BLaER1 (cell line): ENCODE measurements around the gene NBEA.

Experiments used
- H3K27ac ChIP-seq: shearing (Covaris generic); formaldehyde crosslinking; 2 replicates; pipeline ENCODE4 v1.8.1; 2022
- H3K27me3 ChIP-seq: shearing (Covaris generic); formaldehyde crosslinking; 2 replicates; pipeline ENCODE4 v1.8.1; 2022
- H3K36me3 ChIP-seq: shearing (Covaris generic); formaldehyde crosslinking; 2 replicates; pipeline ENCODE4 v1.8.1; 2022
- H3K4me1 ChIP-seq: shearing (Covaris generic); formaldehyde crosslinking; 2 replicates; pipeline ENCODE4 v1.8.1; 2022
- H3K4me2 ChIP-seq: shearing (Covaris generic); formaldehyde crosslinking; 2 replicates; pipeline ENCODE4 v1.8.1; 2022
- H3K4me3 ChIP-seq: shearing (Covaris generic); formaldehyde crosslinking; 2 replicates; pipeline ENCODE4 v1.8.1; 2022
- H3K9ac ChIP-seq: shearing (Covaris generic); formaldehyde crosslinking; 2 replicates; pipeline ENCODE4 v1.8.1; 2022
- H3K9me3 ChIP-seq: shearing (Covaris generic); formaldehyde crosslinking; 2 replicates; pipeline ENCODE4 v1.8.1; 2022
- H4K20me1 ChIP-seq: shearing (Covaris generic); formaldehyde crosslinking; 2 replicates; pipeline ENCODE4 v1.8.1; 2022
- Cebpa-rat ChIP-seq: shearing (Covaris generic); IDR thresholded peaks from 2 replicates; pipeline ENCODE4 v1.8.1; 2022

The NBEA gene

GRCh38 chr13:35531526-35531925, 589.5 kb downstream of the NBEA start:
- Histone ChIP-seq H3K4me2 (no peak overlapping the region), H3K9ac (no peak overlapping the region), H3K4me3 (no peak overlapping the region), H3K9me3 (no peaks in the 10 kb centered on the region), H3K36me3 (no peaks in the 10 kb centered on the region), H3K4me1 (peaks cover 13% of the 10 kb centered on the region), H3K27ac (no peak overlapping the region), H3K27me3 (no peaks in the 10 kb centered on the region), H4K20me1 (no peaks in the 10 kb centered on the region)
- no peak for TF ChIP-seq Cebpa-rat

GRCh38 chr13:35534343-35534742, 592.3 kb downstream of the NBEA start:
- no peaks in the 10 kb centered on the region for H4K20me1 ChIP-seq
- H3K4me3 ChIP-seq, result no peak overlapping the region
- H3K9ac ChIP-seq, result no peak overlapping the region
- no peaks in the 10 kb centered on the region for H3K36me3 ChIP-seq
- no peak for TF ChIP-seq Cebpa-rat
- no peaks in the 10 kb centered on the region for H3K9me3 ChIP-seq
- no peak overlapping the region for H3K4me2 ChIP-seq
- H3K27ac ChIP-seq, result no peak overlapping the region
- H3K27me3 ChIP-seq, result no peaks in the 10 kb centered on the region
- peaks cover 13% of the 10 kb centered on the region for H3K4me1 ChIP-seq

GRCh38 chr13:35548790-35549189, 606.7 kb downstream of the NBEA start:
- Histone ChIP-seq H3K4me2 (no peak overlapping the region), H3K36me3 (no peaks in the 10 kb centered on the region), H3K4me1 (no peaks in the 10 kb centered on the region), H3K9me3 (no peaks in the 10 kb centered on the region), H3K9ac (no peak overlapping the region), H3K4me3 (no peak overlapping the region), H4K20me1 (no peaks in the 10 kb centered on the region), H3K27ac (no peak overlapping the region), H3K27me3 (no peaks in the 10 kb centered on the region)
- no peak for TF ChIP-seq Cebpa-rat

- no peak overlapping the region for H3K27ac ChIP-seq
- no peaks in the 10 kb centered on the region for H3K4me1 ChIP-seq
- no peaks in the 10 kb centered on the region for H3K36me3 ChIP-seq
- H4K20me1 ChIP-seq, result no peaks in the 10 kb centered on the region
- no peaks in the 10 kb centered on the region for H3K27me3 ChIP-seq
- H3K9me3 ChIP-seq, result no peaks in the 10 kb centered on the region
- no peak overlapping the region for H3K9ac ChIP-seq
- no peak overlapping the region for H3K4me2 ChIP-seq
- H3K4me3 ChIP-seq, result no peak overlapping the region
- no peak for TF ChIP-seq Cebpa-rat
These were observed 607.4 kb downstream of the NBEA start for GRCh38 chr13:35549481-35549880.

GRCh38 chr13:35552172-35552844, 610.2 kb downstream of the NBEA start:
- no peaks in the 10 kb centered on the region for H3K4me1 ChIP-seq
- H3K9ac ChIP-seq, result no peak overlapping the region
- TF ChIP-seq Cebpa-rat, result no peak
- H3K4me2 ChIP-seq, result no peak overlapping the region
- H3K4me3 ChIP-seq, result no peak overlapping the region
- H3K9me3 ChIP-seq, result no peaks in the 10 kb centered on the region
- no peaks in the 10 kb centered on the region for H3K36me3 ChIP-seq
- no peaks in the 10 kb centered on the region for H3K27me3 ChIP-seq
- no peak overlapping the region for H3K27ac ChIP-seq
- no peaks in the 10 kb centered on the region for H4K20me1 ChIP-seq

- Histone ChIP-seq H4K20me1 (no peaks in the 10 kb centered on the region), H3K4me1 (no peaks in the 10 kb centered on the region), H3K9me3 (no peaks in the 10 kb centered on the region), H3K4me2 (no peak overlapping the region), H3K36me3 (no peaks in the 10 kb centered on the region), H3K9ac (no peak overlapping the region), H3K4me3 (no peak overlapping the region), H3K27ac (no peak overlapping the region), H3K27me3 (no peaks in the 10 kb centered on the region)
- TF ChIP-seq Cebpa-rat, result no peak
These were observed 613.0 kb downstream of the NBEA start for GRCh38 chr13:35554972-35555623.

GRCh38 chr13:35557475-35557874, 615.4 kb downstream of the NBEA start:
- no peak overlapping the region for H3K27ac ChIP-seq
- H3K4me1 ChIP-seq, result no peaks in the 10 kb centered on the region
- H3K4me3 ChIP-seq, result no peak overlapping the region
- no peaks in the 10 kb centered on the region for H3K27me3 ChIP-seq
- no peaks in the 10 kb centered on the region for H4K20me1 ChIP-seq
- no peaks in the 10 kb centered on the region for H3K36me3 ChIP-seq
- no peak for TF ChIP-seq Cebpa-rat
- H3K9me3 ChIP-seq, result no peaks in the 10 kb centered on the region
- no peak overlapping the region for H3K9ac ChIP-seq
- no peak overlapping the region for H3K4me2 ChIP-seq

GRCh38 chr13:35561540-35561939, 619.5 kb downstream of the NBEA start:
- H3K4me3 ChIP-seq, result no peak overlapping the region
- no peak overlapping the region for H3K4me2 ChIP-seq
- no peak overlapping the region for H3K9ac ChIP-seq
- no peaks in the 10 kb centered on the region for H3K4me1 ChIP-seq
- H3K27me3 ChIP-seq, result no peaks in the 10 kb centered on the region
- no peak for TF ChIP-seq Cebpa-rat
- no peak overlapping the region for H3K27ac ChIP-seq
- H3K36me3 ChIP-seq, result no peaks in the 10 kb centered on the region
- no peaks in the 10 kb centered on the region for H4K20me1 ChIP-seq
- no peaks in the 10 kb centered on the region for H3K9me3 ChIP-seq

GRCh38 chr13:35565273-35565672, 623.2 kb downstream of the NBEA start:
- Histone ChIP-seq H4K20me1 (no peaks in the 10 kb centered on the region), H3K36me3 (no peaks in the 10 kb centered on the region), H3K27ac (no peak overlapping the region), H3K4me1 (no peaks in the 10 kb centered on the region), H3K9me3 (no peaks in the 10 kb centered on the region), H3K4me2 (no peak overlapping the region), H3K27me3 (no peaks in the 10 kb centered on the region), H3K9ac (no peak overlapping the region), H3K4me3 (no peak overlapping the region)
- no peak for TF ChIP-seq Cebpa-rat

GRCh38 chr13:35566340-35566739, 624.3 kb downstream of the NBEA start:
- Histone ChIP-seq H3K4me3 (no peak overlapping the region), H3K27ac (no peak overlapping the region), H3K36me3 (no peaks in the 10 kb centered on the region), H3K4me2 (no peak overlapping the region), H3K9me3 (no peaks in the 10 kb centered on the region), H3K27me3 (no peaks in the 10 kb centered on the region), H4K20me1 (no peaks in the 10 kb centered on the region), H3K9ac (no peak overlapping the region), H3K4me1 (no peaks in the 10 kb centered on the region)
- no peak for TF ChIP-seq Cebpa-rat
